Dedifferentiated amniotic fluid mesenchymal stem cell (primary cell): ENCODE results near the gene PARP3.

Source experiments
- DNase-seq: peaks from one replicate; pipeline ENCODE4 v3.0.0-alpha.2; 2016; ENCODE audit errors: extremely low spot score

PARP3 gene

DNA sequence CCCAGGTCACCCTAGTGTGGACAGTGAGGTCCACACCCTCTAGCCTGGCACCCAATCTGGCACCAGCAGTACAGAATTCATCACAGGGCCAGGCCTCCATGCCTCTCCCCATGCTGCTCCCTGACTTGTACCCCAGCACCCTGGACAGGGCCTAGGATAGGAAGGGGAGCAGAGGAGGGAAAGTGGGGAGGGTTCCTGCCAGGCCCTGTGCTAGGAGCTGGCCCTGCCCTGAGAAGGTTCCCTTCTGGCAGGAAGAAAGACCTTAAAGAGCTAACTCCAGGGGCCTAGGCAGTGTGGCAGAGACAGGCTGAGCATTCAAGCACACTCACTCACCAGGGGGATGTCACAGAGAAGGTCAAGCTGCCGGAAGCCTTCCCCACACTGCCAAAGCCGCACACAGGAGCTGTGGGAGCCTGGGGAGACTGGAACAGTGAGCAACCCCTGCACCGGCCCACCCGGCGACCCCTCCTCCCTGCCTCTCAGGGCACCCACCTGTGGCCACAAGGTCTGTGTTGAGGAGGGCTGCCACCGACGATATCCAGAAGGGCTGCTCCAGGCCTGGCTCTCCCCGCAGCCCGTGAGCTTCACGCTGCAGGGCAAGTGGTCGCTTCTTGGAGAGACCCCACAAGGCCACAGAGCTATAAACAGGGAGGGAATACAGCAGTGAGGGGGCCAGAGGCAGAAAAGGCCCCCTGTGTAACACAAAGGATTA, 7.9 kb upstream of the PARP3 start:
- DNase-seq: no peak

DNA sequence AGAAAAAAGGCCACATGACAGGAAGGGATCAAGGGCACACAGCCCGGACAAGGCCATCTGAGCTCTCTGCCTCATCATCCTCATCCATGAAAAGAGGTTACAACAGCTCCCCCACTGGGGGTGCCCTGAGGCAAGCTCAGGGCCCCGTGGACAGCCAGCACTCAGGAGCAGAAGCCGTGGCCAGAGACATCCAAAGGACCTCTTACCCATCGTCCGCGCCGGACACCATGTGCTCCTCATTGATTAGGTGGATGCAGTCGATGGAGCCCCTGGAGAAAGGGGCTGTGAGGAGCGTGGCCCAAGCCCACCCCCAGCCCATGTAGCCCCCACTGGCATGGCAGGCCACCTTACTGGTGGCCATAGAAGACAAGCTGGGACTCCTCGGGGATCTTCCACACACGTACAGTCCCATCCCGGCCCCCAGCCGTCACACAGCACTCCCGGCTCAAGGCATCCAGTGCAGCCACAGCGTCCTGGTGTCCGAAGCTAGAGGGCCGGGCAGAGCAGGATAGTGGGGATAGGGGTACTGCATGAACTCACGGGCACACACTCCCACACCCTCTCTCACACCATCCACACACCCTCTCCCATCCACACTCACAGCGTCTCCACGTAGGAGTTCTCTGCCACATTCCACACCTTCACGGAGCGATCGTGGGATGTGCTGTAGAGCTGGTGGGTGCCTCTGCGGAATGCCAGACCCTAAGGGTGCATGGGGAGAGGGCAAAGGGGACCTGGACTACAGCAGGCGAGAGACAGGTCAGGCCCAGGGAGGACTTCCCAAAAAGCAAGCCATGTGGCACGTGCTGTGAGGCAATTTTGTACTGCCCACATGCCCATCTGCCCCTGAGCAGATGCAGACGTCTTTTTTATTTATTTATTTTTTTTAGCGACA, 6.9 kb upstream of the PARP3 start:
- no peak for DNase-seq

DNA sequence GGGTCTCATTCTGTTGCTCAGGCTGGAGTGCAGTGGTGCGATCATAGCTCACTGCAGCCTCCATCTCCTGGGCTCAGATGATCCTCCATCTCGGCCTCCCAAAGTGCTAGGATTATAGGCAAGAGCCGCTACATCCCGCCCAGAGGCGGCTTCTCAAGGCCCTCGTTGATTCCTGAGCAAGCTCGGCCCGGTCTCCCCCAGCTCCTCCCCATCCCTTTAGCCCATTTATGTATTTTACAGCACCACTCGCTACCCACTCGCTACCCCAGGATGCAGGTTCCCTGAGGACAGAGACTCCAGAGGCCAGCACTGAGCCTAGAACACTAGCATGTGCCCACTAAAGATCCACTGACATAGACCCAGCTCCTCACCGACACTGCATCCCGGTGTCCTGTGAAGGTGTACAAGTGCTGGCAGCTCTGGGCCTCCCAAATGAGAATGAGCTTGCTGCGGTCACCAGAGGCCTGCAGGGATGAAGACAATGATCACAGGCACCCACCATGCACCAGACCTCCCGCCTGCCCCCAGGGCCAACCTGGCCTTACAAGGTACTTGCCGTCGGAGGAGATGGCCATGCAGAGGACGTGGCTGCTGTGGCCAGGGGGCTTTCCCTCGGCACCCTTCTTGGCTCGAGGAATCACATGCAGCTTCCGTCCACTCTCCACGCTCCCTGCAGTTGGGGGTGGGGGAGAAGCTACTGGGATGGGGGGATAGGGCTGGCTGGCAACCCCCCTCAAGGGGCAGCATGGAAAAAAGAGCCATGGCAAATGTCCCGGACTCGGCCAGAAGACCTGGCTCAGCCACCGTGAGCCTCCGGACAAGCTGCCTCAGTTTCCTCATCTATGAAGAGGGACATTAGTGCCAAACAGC, 6.0 kb upstream of the PARP3 start:
- no peak for DNase-seq

DNA sequence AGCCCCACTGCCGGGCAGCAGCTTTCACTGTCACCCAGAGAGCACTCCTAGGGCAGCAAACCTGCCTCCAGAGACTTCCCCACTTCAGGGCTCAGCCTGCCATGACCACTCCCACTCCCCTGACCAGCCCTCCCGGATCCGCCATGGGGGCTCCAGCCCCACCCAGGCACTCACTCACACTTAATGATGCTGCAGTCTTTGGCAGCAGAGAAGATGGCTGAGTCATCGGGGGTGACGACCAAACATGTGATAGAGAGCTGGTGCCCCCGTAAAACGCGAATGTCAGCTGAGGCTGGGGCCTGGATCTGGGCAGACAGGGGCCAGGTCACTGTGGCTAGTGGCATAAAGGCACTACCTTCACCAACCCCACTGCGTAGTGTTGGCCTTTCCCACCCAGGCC, 5.1 kb upstream of the PARP3 start:
- no peak for DNase-seq

DNA sequence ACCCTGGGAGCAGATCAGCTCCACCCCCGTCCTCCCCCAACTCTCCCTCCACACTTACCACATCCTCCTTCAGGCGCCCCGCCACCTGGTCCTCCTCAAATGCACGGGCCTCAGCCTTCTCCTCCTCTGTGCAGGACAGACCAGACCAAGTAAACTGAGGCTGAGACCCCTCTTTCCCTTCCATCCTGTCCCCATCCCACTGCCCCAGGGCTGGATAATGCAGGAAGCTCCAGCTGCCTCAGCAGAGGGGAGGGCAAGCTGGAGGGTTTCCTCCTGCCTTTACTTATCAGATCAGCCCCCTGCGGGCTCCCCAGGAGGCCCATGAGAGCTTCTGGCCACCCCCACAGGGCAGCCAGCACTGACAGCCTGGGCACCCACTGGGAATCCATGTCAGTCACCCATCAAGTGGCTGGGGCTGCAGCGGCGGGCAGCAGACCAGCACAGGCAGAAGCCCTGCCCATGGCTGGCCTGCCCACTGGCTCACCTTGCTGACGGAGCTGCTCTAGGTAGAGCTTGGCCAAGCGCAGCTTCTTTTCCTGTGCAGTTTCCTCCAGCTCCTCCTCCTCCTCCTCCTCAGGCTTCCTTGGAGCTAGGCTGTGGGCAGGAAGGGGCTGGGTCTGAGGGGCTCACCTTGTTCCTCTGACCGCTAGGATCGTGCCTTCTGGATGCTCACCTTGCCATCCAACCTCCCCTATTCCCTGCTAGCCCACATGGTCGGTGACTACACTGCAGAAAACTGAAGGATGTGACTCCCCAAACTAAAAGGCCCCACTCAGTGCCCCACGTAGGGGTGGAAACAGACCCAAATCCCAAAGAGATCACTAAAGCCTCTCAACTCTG, 4.3 kb upstream of the PARP3 start:
- no peak for DNase-seq

DNA sequence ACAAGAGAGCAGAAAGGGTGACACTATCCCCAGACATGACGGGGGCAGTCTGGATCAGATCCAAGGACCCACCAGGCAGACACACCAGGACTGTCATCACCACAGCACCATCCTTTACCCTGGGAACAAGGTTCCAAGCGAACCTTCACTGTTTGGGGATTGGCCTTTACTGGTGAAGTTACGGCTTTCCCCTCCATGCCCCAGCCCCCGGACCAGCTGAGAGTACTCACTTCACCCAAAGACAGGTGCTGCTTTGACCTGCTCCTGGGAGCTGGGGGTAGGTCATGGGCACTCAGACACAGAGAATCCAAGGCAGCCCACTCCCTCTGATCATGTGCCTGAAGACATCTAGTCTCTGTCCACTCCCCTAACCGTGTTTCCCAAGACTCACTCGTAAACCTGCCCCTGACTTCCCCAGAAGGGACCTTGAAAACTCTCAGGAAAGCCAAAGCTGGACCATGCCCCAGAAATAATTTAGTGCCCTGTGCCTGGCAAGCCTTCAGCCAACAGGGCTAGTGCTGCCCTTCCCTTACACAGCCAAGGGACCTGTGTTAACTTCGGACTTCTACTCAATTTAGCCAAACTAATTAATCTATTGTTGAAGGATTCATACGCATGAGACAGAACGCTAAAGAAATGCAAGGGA, 3.3 kb upstream of the PARP3 start:
- DNase-seq: no peak

DNA sequence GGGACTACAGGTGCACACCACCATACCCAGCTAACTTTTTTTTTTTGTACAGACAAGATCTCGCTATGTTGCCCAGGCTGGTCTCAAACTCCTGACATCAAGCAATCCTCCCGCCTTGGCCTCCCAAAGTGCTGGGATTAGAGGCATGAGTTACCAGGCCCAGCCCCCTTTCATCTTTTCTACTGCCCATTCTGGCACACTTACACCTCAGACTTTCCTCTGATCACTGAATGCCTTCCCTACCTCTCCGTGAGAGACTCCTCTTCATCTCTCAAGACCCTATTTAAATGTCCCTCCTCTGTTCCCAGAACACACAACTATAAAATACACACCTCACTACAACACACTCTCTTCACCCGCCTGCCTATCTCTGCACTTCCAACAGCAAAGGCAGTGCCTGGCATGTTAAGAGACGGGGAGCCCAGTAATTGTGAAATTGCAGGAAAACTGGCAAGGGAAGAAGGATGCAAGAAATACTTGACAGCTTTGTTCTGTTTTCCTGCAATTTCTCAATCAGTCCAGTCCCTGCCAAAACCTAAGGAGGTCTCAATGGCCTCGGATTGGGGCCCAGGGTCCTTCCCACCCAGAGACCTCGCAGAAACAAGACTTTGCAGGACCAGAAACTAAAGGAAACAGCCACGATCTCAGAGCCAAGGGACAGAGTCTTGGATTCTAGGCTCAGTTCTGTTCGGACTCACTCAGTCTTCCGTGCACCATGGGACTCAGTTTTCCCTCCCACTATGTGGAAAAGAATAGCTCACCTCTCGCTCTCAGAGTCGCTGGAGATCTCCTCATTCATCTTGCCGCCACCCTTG, 1.3 kb upstream of the PARP3 start:
- DNase-seq: no peak

DNA sequence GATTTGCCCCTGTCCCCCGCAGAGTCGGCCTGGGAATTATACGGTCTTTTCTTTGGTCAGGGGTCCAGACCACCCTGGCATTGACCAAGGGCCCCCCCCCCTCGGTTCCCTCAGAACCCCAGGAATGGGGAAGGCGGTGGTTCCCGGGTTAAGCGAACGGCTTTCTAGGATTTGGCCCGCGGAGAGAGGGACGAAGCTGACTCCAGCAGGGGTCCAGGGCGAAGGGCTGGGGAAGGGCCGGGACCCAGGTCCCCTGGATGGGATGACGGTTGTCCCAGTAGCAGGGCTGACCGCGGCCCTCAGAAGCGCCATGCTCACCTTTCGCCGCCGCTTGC, 733 bp upstream of the PARP3 start:
- DNase-seq: no peak

DNA sequence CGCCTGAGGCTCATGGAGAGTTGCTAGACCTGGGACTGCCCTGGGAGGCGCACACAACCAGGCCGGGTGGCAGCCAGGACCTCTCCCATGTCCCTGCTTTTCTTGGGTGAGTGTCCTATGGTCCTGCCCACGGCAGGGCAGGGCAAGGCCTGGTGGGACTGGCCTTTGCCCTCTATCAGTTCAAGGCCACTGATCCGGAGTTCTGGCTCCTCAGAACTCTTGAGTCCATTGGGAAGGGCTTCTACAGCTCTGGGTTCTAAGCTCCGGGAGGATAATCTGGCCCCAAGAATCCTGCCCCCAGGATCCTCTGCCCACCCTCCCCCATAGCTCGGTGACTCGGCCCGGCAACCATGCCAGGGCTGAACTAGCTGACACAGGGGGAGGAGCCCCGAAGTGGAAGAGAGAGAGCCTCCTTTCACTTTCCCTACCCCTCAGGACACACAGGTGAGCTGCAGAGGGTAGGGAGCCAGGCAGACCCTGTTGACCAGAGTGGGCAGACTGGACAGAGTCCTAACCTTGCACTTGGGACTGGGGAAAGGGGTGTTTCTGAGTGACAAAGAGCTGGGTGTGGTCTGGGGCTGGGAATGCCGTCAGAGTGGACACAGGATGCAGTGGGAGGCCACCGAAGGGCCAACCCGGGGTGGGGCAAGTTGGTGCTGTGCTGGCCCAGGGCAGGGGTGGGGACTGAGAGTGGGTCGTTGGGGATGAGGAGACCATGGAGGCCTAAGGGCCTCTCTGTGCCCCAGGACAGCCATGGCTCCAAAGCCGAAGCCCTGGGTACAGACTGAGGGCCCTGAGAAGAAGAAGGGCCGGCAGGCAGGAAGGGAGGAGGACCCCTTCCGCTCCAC, 664 bp downstream of the PARP3 start:
- DNase-seq: no peak

DNA sequence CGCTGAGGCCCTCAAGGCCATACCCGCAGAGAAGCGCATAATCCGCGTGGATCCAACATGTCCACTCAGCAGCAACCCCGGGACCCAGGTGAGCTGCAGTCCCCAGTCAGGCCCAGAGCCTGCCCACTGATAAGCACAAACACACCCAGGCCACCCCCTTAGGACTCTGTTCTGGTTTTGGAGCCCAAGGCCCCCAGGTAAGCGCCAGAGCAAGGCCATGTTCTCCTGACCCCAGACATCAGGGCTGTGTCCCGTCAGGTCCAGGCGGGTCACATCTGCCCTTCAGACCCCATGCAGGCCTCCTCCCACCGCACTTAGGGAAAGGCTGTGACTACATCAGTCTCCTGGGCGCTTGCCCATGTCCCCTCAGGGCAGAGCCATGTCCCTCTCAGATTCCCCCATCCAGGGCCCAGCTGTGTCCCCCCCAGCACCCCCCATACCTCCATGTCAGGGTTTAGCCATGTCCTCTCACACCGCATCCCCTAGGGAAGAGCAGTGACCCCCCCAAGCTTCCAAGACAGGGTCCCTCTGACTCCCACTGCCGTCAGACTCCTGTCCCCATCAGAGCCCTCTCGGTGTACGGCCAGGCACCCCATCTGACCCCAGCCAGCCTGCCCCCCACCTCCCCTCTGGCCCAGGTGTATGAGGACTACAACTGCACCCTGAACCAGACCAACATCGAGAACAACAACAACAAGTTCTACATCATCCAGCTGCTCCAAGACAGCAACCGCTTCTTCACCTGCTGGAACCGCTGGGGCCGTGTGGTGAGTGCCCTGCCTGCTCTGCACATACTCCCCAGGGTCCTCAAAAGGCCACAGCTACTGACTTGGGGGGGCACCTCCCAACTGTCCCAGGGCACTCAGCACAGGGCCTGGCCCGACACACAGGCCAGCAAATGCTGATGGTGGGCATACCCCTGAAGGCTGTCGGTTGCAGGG, 1.6 kb downstream of the PARP3 start:
- no peak for DNase-seq

DNA sequence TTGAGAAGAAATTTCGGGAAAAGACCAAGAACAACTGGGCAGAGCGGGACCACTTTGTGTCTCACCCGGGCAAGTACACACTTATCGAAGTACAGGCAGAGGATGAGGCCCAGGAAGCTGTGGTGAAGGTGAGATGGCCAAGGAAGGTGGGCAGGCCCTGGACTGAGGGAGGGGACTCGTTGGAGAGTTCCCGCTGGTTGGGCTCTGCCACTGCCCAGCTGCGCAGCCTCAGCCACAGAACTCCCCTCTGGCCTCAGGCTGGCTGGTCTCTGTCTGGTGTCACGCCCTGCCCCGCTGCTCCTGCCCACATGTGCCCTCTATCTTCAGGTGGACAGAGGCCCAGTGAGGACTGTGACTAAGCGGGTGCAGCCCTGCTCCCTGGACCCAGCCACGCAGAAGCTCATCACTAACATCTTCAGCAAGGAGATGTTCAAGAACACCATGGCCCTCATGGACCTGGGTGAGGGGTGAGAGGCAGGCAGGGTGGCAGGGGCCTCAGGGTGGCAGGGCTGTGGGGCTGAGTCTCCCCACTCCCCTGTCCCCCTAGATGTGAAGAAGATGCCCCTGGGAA, 2.4 kb downstream of the PARP3 start:
- no peak for DNase-seq

DNA sequence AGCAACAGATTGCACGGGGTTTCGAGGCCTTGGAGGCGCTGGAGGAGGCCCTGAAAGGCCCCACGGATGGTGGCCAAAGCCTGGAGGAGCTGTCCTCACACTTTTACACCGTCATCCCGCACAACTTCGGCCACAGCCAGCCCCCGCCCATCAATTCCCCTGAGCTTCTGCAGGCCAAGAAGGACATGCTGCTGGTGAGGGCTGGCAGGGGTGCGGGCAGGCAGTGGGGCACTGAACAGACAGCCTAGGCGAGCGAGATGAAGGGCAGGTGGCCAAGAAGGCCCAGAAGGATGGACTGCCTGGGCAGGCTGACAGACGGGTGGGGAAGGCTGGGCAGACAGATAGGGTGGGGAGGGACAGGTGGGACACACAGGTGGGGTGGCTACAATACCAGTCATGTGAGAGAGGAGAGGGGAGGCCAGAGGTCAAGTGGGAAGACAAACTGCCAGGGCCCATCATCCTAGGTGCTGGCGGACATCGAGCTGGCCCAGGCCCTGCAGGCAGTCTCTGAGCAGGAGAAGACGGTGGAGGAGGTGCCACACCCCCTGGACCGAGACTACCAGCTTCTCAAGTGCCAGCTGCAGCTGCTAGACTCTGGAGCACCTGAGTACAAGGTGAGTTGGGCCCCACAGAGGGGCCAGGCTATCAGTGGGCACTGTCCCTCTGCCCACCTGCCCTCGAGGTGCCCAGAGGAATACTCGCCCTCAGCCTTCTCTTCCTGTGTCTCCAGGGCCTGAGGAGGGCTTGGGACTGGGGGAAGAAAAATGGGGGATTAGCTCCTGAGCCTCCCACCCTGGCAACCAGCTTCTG, 3.1 kb downstream of the PARP3 start:
- DNase-seq: no peak

DNA sequence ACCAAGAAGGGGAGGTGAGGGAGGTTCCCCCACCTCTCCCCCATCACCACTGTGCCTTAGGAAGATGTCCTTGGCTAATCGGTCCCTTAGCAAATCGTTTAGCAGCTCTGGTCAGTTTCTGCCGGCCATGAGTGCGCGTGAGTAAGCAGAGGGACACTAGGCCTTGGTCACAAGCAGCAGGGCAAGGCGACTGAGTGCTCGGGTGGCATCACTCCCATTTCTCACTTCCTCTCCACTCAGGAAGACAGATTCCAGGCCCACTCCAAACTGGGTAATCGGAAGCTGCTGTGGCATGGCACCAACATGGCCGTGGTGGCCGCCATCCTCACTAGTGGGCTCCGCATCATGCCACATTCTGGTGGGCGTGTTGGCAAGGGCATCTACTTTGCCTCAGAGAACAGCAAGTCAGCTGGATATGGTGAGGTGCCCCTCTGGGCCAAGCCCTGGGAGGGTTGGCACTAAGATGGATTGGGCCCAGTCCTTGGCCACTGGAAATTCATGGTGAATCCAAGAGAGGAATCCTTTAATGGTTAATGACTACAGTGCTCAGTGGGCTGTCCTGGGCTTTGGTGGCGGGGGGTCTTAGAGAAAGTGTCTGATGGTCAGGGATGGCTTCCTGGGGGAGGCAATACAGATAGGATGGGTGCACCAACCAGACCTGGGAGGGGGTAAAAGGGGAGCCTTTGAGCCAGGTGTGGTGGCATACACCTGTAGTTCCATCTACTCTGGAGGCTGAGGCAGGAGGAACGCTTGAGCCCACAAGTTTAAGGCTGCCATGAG, 4.0 kb downstream of the PARP3 start:
- DNase-seq: no peak

DNA sequence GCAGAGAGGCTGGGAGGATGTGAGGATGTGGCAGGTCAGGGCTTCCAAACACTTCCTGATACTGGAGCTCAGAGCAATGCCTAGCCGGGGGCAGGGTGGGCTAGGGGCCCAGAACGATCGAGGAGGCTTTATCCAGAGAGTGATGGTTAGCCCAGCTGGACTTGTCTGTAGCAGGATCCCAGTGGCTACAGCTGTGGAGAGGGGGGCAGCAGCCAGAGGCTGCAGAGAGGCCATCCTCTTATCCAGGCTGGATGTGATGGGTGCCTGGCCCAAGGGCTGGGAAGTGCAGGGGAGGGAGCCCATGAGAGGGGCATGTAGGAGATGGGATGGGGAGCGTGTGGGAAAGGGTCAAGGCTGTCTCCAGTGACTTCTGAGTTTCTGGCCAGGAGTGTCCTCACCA, 4.6 kb downstream of the PARP3 start:
- DNase-seq: no peak

DNA sequence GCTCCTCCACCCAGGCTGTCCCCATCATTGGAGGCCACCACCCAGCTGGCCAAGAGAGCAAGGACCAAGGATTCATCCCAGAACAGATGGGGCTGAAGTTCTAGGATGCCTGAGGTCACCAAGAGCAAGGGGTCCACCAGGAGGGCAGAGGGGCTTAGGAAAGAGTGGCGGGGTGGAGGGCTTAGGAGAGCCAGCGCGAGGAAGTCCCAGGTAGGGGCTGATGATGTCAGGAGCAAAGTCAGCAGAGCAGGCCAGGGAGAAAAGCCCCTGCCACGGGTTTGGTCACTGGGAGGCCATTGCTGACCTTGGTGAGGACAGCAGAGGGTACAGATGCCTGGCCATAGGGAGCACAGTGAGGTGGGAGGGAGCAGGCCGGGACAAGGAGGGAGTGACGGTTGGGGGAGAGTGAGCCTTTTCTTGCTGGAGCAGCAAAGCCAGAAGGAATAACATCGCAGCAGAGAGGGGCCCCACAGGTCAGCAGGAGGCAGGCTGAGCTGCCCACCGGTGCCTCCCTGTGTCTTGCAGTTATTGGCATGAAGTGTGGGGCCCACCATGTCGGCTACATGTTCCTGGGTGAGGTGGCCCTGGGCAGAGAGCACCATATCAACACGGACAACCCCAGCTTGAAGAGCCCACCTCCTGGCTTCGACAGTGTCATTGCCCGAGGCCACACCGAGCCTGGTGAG, 5.2 kb downstream of the PARP3 start:
- no peak for DNase-seq
